GM19455 (cell line): ENCODE measurements around the gene AKAP4.

Experiments used
- ATAC-seq: cut with Tn5 transposase; IDR thresholded peaks from one replicate; pipeline ENCODE4 v1.9.1; 2021; ENCODE audit not compliant: unreplicated experiment

Gene AKAP4, protein sequence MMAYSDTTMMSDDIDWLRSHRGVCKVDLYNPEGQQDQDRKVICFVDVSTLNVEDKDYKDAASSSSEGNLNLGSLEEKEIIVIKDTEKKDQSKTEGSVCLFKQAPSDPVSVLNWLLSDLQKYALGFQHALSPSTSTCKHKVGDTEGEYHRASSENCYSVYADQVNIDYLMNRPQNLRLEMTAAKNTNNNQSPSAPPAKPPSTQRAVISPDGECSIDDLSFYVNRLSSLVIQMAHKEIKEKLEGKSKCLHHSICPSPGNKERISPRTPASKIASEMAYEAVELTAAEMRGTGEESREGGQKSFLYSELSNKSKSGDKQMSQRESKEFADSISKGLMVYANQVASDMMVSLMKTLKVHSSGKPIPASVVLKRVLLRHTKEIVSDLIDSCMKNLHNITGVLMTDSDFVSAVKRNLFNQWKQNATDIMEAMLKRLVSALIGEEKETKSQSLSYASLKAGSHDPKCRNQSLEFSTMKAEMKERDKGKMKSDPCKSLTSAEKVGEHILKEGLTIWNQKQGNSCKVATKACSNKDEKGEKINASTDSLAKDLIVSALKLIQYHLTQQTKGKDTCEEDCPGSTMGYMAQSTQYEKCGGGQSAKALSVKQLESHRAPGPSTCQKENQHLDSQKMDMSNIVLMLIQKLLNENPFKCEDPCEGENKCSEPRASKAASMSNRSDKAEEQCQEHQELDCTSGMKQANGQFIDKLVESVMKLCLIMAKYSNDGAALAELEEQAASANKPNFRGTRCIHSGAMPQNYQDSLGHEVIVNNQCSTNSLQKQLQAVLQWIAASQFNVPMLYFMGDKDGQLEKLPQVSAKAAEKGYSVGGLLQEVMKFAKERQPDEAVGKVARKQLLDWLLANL

DNA sequence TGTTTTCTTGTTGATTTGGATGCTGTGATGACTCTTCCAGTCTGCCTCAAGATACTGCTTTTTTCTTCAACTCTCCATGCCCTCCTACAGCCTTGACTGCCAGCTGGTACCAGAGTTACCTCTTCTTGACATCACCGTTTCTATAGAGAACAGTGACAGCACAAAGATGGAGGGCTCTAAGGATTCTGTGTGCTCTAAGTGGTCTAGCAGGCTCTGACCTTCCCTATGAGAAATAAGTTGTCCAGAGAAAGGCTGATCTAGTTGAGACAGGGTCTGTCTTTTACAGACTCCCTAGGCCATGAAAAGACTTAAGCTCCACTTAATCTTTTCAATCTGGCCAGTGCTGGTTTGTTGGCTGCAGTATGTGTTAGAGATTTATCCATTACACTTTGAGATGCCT, at the start of gene AKAP4:
TSS of gene AKAP4 (minus strand) at position 101 of the 400 bp plus-strand sequence. CDS start 118 bp downstream, outside the sequence.
- no peak for ATAC-seq

DNA sequence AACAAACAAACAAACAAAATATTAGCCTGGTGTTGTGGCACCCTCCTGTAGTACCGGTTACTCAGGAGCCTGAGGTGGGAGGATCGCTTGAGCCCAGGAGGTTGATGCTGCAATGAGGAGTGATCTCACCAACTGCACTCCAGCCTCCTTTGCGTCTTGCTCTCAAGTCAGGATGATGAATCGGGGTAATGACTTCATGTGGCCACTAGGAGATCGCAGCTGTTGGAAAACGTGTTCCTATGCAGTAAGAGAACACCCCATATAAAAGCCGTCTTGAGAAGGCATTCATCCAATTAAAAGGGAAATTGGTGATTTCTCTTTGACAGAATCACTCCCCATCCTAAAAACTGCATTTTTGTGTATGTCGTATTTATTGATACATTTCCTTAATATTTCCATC, 10.7 kb upstream of the AKAP4 start:
- no peak for ATAC-seq

DNA sequence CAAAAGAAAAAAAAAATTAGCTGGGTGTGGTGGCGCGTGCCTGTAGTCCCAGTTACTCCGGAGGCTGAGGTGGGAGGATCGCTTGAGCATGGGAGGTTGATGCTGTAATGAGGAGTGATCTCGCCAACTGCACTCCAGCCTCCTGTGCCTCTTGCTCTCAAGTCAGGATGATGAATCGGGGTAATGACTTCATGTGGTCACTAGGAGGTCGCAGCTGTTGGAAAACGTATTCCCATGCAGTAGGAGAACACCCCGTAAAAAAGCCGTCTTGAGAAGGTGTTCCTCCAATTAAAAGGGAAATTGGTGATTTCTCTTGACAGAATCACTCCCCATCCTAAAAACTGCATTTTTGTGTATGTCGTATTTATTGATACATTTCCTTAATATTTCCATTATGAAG, 5.9 kb upstream of the AKAP4 start:
- ATAC-seq = no peak

DNA sequence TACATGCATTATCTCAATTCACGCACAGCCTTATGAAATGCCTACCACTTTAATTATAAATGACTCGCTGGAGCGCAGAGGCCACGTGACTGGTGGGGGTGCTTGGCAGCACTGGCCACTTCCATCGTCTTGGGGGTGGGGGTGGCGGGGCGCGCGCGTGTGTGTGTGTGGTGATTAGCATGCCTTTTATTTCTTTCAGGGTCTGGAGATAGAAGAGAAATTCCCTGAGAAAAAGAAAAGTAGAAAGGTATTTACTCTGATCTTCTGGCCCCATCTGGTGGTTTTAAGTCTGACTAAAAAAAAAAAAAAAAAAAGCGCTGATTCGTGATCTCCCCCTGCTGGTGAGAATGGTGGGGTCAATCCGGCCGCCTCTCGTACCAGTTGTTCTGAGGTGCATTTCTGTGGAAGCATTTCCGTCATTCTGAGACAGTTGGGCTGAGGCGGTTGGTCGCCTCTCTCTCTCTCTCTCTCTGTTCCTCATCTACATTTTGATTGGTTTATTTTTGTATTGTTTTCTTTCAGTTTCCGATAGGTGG, 3.6 kb upstream of the AKAP4 start, which contains the start of gene CCNB3:
TSS of gene CCNB3 (plus strand) at position 402 of the 536 bp plus-strand sequence. CDS start 80,399 bp downstream, outside the sequence.
- ATAC-seq = peak; percentile 96

DNA sequence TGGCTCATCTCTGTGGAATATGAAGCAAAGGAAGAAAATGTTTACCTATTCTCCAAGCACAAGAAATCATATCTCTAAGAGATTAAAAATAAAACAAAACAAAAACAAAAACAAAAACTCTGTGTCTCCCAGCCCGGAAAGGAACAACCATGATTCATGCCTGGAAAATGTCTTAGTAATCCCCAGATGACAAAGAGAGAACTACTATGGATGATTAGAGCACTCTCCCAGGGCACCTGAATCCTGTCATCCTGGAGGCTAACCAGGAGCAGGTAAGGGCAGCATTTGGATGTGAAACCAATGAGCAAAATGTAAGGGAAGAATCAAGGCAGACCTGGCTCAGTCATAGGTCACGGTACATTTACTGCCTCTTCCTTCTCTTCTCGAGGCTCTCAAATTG, 1.7 kb upstream of the AKAP4 start:
- no peak for ATAC-seq

DNA sequence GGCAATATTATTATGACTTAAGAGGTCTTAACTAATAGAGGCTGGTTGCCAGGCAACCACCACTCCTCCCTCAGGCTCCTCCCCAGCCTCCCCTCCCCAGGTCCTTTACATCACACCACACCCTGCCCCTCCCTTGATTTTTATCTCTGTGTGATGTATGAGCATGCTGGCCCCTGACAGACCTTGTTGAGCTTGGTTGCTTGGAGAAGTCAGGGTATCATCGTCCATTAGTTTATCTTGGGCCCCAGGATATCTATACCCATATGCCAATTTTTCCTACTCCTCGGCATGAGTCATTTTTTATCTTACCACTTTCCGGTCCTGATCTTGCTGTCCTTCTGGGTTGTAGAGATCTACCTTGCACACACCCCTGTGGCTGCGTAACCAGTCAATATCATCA, 2.5 kb downstream of the AKAP4 start:
- no peak for ATAC-seq

DNA sequence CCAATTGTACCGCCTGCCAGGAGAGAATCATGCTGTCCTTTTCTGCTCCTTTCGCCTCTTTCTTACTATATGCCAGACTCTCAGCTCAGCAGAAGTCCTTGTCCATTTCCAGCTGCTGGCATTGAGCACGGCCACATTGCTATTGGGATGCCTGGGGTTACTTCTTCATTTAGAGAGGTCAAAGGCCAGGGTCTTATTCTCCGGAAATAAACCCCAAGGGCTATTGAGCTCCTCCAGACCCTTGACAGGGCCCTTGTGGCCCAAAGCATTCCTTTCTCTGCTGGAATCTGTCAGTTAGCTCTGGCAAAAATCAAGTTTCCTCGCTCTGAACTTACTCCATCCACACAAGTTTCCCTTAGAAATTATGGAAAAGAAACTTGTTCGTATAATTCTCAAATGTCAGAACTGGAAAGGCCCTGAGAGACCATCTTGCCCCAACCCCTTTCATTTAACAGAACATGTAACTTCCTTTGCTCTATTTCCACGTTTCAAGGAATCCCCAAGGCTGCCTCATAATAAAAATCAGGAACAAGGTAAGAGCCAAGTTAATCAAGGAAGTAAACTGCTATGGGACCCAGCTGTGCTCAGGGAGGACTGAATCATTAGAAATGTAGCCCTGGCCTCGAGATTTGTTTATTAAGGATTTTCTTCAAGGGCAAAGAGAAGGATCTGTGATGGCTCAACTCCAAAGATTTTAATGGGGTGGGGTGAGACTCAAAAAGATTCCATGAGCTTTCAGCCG, 11.8 kb downstream of the AKAP4 start:
- ATAC-seq = no peak

DNA sequence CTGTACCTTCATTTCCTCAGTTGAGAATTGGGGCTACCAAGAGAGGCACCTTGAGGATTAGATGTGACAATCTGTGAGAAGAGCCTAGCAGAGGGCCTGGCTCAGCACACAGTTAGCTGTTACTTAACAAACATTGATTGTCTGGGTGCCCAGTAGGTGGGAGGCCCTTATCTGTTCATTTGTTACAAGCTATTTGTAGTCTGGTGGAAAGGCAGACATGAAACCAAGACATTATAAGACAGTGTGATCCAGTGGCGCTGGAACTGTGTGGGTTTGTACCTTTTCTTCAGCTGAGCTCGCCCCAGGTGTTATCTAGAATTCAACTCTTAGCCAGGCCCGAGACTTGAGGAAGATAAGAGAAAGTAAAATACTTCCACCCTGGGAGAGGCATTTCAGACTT, 16.9 kb downstream of the AKAP4 start:
- no peak for ATAC-seq

DNA sequence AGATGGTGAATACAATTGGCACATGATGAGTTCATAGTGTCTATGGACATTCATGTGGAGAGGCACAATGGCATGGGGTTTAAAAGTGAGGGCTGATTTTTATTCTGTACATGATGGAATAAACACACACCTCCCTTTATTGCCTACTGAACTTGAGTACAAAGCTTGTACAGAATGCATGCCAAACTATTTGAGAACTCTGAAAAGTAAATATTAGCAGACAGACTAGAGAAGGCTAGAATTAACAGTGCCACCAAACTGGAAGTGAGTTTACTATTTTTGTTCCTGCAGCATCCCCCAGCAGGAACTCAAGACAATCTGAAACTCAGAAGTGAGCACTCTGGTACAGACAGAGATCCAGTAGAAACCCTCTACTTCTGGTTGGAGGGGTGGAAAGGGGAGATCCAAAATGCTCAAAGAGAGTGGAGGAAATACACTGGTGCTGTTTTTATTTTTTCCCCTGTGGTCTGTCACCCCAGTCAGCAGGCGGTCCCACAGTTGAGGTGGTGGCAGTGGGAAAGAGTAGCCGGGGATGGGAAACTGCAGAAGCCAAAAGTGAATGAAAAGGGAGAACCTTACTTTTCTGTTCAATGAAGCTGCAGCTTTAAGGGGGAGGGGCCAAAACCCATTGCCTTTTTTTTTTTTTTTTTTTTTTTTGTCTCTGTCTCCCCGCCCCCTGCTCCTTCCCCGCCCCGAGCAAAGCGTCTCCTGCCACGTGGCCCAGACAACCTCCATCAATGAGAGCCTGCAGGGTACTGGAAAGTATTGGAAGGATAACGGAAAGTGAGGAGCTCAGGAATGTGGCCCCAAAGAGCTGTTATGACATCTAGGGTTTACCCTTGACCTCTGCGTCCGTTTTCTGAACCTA, 20.5 kb downstream of the AKAP4 start:
- ATAC-seq = no peak

DNA sequence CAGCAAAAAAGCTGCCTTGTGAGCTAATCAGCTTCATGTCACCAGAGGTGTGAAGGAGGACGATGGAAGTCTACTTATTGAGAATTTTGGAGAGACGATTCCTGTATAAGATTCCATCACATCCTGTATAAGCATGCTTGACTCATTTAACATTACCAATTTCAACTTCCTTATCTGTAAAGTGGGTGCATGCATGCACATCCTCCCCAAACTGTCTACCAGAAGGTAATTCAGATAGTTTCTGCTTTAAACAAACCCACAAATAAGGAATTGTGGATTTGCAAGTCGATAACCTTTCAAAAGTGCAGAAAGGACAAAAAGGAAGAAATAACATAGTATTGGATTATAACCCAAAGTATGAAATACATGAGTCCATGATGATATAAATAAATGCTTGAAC, 31.1 kb downstream of the AKAP4 start:
- ATAC-seq = no peak

DNA sequence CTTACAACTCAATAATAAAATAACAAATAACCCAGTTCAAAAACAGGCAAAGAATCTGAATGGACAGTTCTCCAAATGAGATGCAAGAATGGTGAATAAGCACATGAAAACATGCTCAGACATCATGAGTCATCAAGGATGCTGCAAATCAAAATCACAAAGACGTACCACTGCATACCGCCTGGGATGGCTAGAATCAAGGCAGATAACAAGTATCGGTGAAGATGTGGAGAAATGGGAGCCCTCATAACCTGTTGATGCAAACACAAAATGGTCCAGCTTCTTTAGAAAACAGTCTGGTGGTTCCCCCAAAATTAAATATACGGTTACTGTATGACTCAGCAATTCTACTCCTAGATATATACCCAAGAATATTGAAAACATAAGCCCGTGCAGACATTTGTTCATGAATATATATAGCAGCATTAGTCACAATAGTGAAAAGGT, 32.5 kb downstream of the AKAP4 start:
- ATAC-seq = no peak

DNA sequence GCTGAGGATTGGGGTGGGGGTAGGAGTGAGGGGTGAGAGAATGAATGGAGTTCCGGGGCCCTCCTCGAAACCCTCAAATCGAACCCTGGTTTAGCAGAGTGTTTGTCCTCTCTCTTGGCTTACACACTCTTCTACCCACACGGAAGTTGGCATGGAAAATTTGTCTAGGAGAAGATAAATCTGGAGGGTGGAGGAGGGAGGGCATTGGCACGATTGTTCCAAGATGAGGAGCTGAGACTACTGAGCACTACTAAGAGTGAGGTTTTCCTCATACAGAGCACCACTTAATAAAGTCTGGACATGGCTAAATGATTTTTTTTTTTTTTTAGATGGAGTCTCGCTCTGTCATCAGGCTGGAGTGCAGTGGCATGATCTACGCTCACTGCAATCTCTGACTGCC, 33.4 kb downstream of the AKAP4 start:
- ATAC-seq = no peak

DNA sequence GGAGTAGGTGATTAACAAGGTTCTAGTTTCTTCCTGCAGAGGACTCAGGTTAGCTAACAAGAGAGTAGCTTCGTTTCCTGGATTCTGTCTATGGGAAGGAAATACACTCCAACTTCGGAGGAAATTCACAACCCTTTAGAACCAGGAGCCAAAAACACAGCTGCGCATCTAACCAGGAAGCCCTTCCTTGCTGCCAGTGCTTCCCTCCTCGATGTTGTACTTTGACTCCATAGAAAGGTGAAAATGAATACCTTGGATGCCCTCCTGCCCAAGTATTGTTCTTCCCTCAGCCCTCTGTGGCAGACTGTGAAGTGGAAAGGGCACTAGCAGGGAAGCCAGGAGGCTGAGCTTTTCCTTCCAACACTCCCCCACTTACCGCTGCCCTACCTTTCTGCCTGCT, 35.1 kb downstream of the AKAP4 start:
- ATAC-seq = no peak

DNA sequence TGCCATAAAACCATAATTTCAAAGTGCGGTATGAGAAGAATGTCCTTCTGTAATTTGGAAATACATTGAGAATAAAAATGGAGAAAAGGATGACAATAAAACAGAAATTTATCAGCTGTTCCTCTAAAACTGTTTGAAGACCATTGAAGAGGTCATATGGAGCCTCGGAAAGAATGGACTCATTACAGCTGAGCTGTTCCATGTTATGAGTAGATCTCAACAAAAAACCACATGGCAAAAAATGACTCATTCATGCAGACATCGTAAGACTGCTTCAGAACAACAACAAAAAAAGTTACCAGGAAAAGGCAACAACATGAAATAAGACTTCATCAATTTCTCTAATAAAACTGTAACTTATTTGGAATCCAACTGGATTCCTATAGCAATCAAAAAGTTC, 39.7 kb downstream of the AKAP4 start:
- no peak for ATAC-seq

DNA sequence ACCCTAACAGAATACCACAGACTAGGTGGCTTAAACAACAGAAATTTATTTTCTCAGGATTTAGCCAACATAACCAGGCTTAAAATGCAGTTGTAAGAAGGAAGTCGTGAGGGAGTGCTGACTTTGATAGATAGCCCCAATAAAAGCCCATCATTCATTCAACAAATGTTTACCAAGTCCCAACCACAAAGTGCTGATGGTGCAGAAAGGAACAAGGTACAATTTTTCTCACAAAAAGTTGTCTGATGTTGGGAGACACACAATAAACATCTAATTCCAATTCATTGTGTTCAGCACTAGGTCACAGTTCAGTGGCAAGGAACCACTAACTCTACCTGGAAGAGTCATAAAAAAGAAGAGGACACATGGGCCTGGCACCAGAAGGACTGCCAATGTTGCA, 42.2 kb downstream of the AKAP4 start:
- no peak for ATAC-seq

DNA sequence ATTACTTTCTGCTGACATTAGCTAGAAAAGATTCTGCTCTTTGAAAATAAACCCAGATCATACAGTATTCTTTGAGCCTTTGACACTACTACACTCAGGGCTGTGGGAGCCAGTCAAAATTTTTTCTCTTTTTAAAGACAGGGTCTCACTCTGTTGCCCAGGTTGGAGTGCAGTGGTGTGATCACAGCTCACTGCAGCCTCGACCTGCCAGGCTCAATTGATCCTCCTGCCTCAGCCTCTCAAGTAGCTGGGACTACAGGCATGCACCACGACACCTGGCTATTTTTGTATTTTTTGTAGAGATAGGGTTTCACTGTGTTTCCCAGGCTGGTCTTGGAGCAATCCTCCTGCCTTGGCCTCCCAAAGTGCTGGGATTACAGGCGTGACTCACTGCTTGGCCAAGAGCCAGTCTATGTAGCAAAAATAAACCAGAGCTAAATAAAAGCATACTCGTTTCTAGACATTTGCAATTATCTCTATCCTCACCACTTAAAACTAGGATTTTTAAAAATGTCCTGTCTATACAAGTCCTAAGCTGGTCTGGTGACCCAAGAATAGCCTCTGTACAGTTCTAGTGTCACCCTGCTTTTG, 43.2 kb downstream of the AKAP4 start:
- no peak for ATAC-seq

DNA sequence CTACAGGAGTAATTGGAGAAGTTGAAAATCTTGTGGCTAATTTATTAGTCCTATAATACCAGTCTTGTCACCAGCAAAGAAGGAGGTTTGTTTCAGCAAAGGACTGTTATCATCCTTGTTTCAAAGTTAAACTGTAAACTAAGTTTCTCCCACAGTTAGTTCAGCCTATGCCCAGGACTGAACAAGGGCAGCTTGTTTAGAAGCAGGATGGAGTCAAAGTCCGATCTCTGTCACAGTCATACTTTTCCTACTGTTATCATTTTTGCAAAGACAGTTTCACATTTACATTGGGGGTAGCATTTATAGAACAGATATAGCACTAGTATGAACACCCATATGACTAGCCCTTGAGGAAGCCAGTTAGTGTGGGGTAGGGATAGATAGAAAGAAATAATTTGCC, 46.4 kb downstream of the AKAP4 start:
- ATAC-seq = no peak

DNA sequence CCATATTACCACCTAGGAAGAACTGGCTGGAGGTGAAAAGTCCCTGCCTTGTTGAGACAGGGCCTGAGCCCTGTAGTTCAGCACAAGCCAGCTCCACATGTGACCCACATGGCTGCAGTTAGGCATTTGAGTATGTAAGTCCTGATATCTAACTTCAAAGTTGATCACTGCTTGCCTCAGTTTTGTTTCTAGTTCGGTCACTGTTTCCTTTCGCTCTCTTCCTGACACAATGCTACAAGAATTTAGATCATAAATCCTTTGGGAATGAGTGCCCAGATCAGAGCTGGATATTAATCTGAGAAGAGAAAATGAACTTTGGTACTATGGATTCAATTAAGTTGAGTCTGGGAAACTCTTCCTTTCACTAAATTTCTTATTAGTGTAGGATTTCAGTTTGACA, 48.4 kb downstream of the AKAP4 start:
- no peak for ATAC-seq

DNA sequence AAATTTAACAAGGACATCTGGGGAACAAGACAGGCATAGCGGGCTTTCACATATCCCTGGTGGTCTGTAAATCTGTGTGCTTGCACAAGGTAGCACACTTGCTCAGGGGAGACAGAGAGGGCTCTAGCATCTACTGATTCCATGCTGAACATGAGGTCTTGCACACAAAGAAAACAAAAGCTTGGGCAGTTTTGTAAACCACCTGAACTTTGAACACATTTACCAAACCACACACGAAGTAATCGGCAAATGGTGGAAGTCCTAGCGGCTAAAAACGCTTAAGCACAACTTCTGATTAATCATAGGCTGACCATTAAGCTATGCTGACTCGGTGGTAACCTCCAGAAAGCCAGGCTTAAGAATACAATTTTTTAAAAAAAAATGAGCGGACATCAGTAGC, 52.8 kb downstream of the AKAP4 start:
- no peak for ATAC-seq
